ENCODE measurements around the gene MYO3A. TPM values are rescaled to one million over a fixed set of nuclear protein-coding genes. Genes with fewer than 3 reads are reported as not detected.

MYO3A gene
- total RNA-seq, 4 donors from 2014 or later, result 0.17 to 0.19 TPM; not detected in 2

DNA sequence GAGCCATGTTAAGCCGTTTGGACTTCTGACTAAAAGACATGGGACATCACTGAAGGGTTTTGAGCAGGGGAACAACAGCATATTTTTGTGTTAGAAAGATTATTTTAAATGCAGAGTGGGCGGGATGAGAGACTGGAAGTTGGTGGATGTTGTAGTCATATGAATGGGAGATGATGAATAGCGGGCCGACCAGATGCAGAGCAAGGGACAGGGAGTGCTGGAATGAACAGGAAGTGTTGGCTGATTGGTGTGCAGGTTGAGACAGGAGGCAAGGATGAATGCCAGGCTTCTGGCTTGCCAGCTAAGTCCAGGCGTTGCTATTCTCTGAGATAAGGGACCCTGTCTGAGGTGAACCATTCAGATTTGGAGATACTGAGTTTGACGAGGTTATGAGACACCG, 320.6 kb downstream of the MYO3A start:
- TF ChIP-seq CTCF (IDR thresholded peaks at IDR 0.05; ENCODE audit: low read depth), result no peak

GRCh38 chr10:26259341-26259740, 325.3 kb downstream of the MYO3A start:
- TF ChIP-seq CTCF (IDR thresholded peaks at IDR 0.05; ENCODE audit: low read depth), result no peak

Measured in subcutaneous adipose tissue (tissue), 4 donors.